Breast epithelium (tissue), 4 donors: ENCODE results near the gene TMEM266. TPM values are rescaled to one million over a fixed set of nuclear protein-coding genes. Genes with fewer than 3 reads are reported as not detected.

ENCODE experiments used
- DNase-seq, 2 donors: peaks; one replicate each; pipeline ENCODE4 v3.0.0-alpha.2; 2019; ENCODE audit warnings: low spot score in 2 of 2
- H3K27ac ChIP-seq, 2 donors: fragments of 200-600 bp; sonication (generic) in 1 of 2; one replicate each; pipeline ENCODE4 v1.5.1; 2016 to 2019; ENCODE audit warnings: mild to moderate bottlenecking in 1 of 2
- H3K27me3 ChIP-seq, 2 donors: fragments of 200-600 bp; sonication (generic) in 1 of 2; one replicate each; pipeline versions ENCODE4 v1.5.1 to v1.6.0; 2017 to 2019; ENCODE audit warnings: control low read depth in 1 of 2, mild to moderate bottlenecking in 1 of 2
- H3K36me3 ChIP-seq: fragments of 200-600 bp; one replicate; pipeline ENCODE4 v1.5.1; 2019
- H3K4me1 ChIP-seq, 2 donors: fragments of 200-600 bp; sonication (generic); one replicate each; pipeline ENCODE4 v1.5.1; 2016 to 2019; ENCODE audit warnings: control low read depth in 1 of 2
- H3K4me3 ChIP-seq, 3 donors: fragments of 200-600 bp; sonication (generic); 1 replicate in 2 of 3; 2 replicates in 1 of 3; pipeline ENCODE4 v1.5.1; 2016 to 2019; ENCODE audit warnings: mild to moderate bottlenecking in 3 of 3, moderate library complexity in 2 of 3
- H3K9me3 ChIP-seq, 2 donors: fragments of 200-600 bp; sonication (generic) in 1 of 2; one replicate each; pipeline ENCODE4 v1.5.1; 2016 to 2019; ENCODE audit warnings: control low read depth in 1 of 2
- POLR2A ChIP-seq: fragments of 450-650 bp; IDR thresholded peaks from one replicate; pipeline ENCODE4 v1.6.1; 2016; ENCODE audit warnings: antibody characterized with exemption, mild to moderate bottlenecking, moderate library complexity
- POLR2AphosphoS5 ChIP-seq, 3 donors: sonication (generic); formaldehyde crosslinking; IDR thresholded peaks; one replicate each; pipeline ENCODE4 v1.6.1; 2017; ENCODE audit warnings: antibody characterized with exemption in 3 of 3
- intact Hi-C: fragments of 100-400 bp; cut with DNase I; formaldehyde crosslinking; loops from one replicate; pipeline ENCODE4 v1.15.1; 2023; ENCODE audit warnings: low total_unique reads
- total RNA-seq, 3 donors: library from RNA; depleted of rRNA; stranded (reverse); fragments of >200 nt; gene quantifications; one replicate each; pipeline ENCODE4 v1.1.0, GENCODE V29; 2016
- TF ChIP-seq, protein P1 (sequence below), 3 donors: fragments of 450-650 bp; IDR thresholded peaks; one replicate each; pipeline ENCODE4 v1.5.1; 2016 to 2017; ENCODE audit warnings: antibody characterized with exemption in 3 of 3, mild to moderate bottlenecking in 3 of 3, moderate library complexity in 3 of 3

The TMEM266 gene
- total RNA-seq, 3 donors from 2014 or later, result 0.29 to 0.32 TPM; not detected in 1

DNA sequence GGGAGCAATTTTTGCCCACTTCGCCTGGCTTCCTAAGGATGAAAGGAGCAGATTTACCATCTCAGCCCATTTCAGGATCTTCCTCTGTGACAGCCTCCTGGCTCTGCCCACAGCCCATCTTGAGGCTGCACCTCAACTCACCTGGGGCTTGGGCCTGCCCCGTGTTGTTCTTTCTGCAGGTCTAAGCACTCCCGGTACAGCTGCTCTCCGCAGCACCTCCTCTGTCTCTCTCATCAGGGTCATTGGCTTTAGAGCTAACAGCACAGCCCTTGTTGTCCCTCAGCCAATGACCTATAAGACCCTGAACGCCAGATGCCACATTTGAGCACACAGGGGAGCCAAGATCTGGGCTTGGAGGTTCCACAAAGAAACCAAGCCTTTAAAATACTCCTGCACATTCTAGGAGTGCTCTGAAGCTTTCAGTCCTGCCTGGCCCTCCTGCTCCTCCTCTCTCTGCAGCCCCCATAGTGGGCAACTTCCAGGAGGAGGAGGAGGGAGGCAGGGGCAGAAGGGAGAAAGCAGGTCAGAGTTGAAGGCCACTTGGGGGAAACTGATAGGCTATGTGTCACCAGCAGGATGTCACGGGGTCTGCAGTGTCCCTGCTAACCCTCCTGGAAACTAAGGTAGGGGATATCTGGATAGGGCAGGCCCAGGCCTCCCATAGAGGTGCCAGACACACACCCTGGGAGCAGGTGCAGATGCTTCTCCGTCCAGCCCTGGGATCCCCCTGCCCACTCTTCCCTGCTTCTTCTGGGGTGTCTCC, 135.9 kb downstream of the TMEM266 start:
- Histone ChIP-seq H3K4me3 (no peak overlapping the region), H3K4me1 (peaks cover 0 to 8% of the 10 kb centered on the region in 2 donors), H3K36me3 (no peaks in the 10 kb centered on the region), H3K27ac (peak overlapping the region in 1 of 2 donors; percentile 56), H3K27me3 (no peaks in the 10 kb centered on the region), H3K9me3 (no peaks in the 10 kb centered on the region)
- DNase-seq, result no peak
- intact Hi-C loops, result no loop called here
- TF ChIP-seq POLR2AphosphoS5 (IDR thresholded peaks at IDR 0.05) (no peak), POLR2A (no peak)
- TF ChIP-seq, protein P1, sequence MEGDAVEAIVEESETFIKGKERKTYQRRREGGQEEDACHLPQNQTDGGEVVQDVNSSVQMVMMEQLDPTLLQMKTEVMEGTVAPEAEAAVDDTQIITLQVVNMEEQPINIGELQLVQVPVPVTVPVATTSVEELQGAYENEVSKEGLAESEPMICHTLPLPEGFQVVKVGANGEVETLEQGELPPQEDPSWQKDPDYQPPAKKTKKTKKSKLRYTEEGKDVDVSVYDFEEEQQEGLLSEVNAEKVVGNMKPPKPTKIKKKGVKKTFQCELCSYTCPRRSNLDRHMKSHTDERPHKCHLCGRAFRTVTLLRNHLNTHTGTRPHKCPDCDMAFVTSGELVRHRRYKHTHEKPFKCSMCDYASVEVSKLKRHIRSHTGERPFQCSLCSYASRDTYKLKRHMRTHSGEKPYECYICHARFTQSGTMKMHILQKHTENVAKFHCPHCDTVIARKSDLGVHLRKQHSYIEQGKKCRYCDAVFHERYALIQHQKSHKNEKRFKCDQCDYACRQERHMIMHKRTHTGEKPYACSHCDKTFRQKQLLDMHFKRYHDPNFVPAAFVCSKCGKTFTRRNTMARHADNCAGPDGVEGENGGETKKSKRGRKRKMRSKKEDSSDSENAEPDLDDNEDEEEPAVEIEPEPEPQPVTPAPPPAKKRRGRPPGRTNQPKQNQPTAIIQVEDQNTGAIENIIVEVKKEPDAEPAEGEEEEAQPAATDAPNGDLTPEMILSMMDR (IDR thresholded peaks at IDR 0.05), result no peak

DNA sequence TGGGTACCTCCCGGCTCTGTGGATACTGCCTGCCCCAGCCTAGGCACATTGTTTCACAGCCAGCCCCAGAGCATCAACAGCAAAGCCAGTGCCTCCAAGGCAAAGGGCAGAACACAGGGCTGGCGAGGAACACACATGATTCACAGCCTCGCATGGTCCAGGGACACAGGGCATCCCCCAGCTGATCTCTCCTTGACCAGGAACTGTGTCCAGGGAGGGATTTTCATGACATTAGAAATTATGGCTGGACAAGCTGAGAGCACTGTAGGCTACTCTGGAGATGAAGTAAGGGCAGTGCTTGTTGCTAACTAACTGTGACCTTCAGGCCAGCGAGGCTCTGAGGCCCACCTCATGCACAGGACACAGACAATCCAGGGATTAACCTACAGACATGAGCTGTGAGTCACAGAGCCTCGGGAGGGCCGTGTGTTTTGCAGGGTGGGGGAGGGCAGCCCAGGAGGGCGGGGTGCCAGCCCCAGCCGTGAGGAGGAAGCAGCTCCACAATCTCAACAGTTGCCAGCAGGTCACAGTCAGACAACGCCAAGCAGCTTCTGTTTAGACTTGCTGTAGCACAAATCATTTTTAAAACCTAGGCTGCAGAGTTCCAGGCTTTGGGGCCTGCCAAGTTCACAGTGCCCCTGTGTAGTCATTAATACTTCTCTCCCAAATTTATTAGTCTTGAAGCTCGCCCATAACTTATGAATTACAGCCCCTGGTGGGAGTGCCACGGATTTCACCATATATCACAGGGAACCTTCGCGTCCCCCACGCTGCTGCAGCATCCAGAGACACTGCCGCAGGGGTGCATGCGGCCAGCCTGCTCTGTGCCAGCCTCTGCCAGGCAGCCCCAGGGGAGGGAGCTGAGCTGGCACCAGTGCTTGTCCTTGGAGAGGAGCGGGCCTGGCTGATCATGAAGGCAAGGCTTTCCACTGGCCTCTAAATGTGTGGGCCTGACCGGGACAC, 136.8 kb downstream of the TMEM266 start:
- intact Hi-C loops, result no loop called here
- H3K27ac ChIP-seq, result peak overlapping the region; percentile 56 to 57
- no peaks in the 10 kb centered on the region for H3K9me3 ChIP-seq
- peak; percentile 66 to 76 for DNase-seq
- H3K4me3 ChIP-seq, result peak overlapping the region in 1 of 3 donors; percentile 5
- TF ChIP-seq POLR2A, result no peak
- no peak for TF ChIP-seq POLR2AphosphoS5 (IDR thresholded peaks at IDR 0.05)
- TF ChIP-seq, protein P1 (IDR thresholded peaks at IDR 0.05), result no peak
- no peaks in the 10 kb centered on the region for H3K27me3 ChIP-seq
- no peaks in the 10 kb centered on the region for H3K36me3 ChIP-seq
- peaks cover 0 to 8% of the 10 kb centered on the region in 2 donors for H3K4me1 ChIP-seq

DNA sequence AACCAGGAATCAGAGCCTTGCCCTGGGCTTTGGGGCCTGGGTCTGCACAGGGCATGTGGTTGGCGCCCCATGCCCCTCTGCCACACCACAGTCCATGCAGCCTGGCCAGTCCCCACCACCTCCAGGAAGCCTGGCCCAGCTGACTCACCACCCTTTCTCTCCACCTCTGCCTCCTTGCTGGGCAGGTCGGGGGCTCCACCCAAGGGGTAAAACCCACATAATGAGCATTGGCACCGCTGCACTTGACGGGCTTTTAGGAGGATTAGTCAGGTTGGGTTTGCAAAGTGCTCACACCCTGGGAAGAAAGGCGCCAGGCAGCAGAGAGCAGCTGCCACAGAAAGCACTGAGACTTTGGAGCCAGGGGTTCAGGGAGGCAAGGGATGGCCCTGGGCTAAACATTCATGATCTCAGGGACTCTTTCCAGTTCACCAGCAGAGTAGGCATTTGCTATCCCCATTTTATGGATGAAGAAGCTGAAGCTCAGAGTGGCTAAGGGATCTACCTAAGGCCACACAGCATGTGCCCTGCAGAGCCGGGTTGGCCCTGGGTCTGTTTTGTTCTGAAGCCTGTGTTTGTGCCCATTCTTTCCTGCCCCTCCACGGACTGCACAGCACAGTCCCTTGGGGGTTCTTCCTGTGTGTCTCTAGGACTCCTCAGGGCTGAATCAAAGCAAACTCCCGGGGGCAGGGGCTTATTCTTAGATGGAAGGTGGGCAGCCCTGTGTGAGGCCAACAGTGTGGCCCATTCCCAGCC, 138.1 kb downstream of the TMEM266 start:
- H3K27ac ChIP-seq, result peak overlapping the region in 1 of 2 donors; percentile 57
- peak in 1 of 2 donors; percentile 37 for DNase-seq
- peaks cover 0 to 8% of the 10 kb centered on the region in 2 donors for H3K4me1 ChIP-seq
- H3K9me3 ChIP-seq, result no peaks in the 10 kb centered on the region
- H3K36me3 ChIP-seq, result no peaks in the 10 kb centered on the region
- no peaks in the 10 kb centered on the region for H3K27me3 ChIP-seq
- intact Hi-C loops, result no loop called here
- no peak overlapping the region for H3K4me3 ChIP-seq
- TF ChIP-seq POLR2AphosphoS5 (IDR thresholded peaks at IDR 0.05), result no peak

DNA sequence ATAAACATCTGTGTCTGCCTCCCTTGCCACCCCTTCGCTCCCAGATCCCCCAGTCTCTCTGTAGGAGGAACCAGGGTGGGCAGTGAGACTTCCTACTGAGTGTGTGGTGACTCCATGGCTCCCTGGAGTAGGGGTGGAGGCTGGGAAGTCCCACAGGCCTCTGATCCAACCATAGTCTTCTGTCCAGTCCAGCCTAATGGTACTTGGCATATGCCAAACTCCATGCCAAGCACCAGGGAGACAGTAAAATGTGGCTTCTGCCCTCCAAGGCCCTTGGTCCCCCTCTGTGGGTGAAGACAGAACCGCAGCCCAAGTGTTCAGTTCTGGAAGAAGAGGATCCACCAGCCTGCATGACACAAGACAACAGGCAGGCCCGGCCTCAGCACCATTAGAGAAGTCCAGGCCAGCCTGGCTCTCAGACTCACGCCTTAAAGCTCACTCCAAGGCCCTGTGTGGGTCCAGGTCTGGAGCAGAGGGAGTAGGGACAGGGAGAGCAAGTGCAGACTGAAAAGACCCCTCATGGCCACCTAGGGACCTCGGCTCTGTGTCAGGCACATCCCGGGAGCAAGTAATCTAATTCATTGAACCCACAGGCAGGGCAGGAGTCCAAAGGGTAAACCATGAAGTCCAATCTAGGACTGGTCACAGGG, 138.8 kb downstream of the TMEM266 start:
- peaks cover 0 to 8% of the 10 kb centered on the region in 2 donors for H3K4me1 ChIP-seq
- no peaks in the 10 kb centered on the region for H3K27me3 ChIP-seq
- H3K4me3 ChIP-seq, result no peak overlapping the region
- DNase-seq, result peak in 1 of 2 donors; percentile 24
- H3K27ac ChIP-seq, result no peak overlapping the region
- intact Hi-C loops, result no loop called here
- TF ChIP-seq, protein P1 (IDR thresholded peaks at IDR 0.05), result no peak
- TF ChIP-seq POLR2AphosphoS5 (IDR thresholded peaks at IDR 0.05) (no peak), POLR2A (no peak)
- no peaks in the 10 kb centered on the region for H3K9me3 ChIP-seq
- no peaks in the 10 kb centered on the region for H3K36me3 ChIP-seq
